ENCODE measurements around the gene TCF12. TPM values are rescaled to one million over a fixed set of nuclear protein-coding genes. Genes with fewer than 3 reads are reported as not detected.

Gene TCF12
- total RNA-seq, 1 donor from 2014 or later: 138 TPM

- H3K27me3 ChIP-seq: no peaks in the 10 kb centered on the region
- intact Hi-C loops (cut with DNase I): loop anchor here (5.0 kb wide), 1 partner anchor 1998 kb away; the partner anchor contains the start of gene SLTM
- H3K4me3 ChIP-seq: no peak overlapping the region
- H3K27ac ChIP-seq: no peak overlapping the region
- peaks cover 0 to 8% of the 10 kb centered on the region in 2 donors for H3K36me3 ChIP-seq
- TF ChIP-seq POLR2AphosphoS5 (IDR thresholded peaks at IDR 0.05; ENCODE audit: insufficient read depth in 1 of 2, low read depth in 1 of 2) (no peak), POLR2A (IDR thresholded peaks at IDR 0.05) (no peak)
- TF ChIP-seq, protein P1, sequence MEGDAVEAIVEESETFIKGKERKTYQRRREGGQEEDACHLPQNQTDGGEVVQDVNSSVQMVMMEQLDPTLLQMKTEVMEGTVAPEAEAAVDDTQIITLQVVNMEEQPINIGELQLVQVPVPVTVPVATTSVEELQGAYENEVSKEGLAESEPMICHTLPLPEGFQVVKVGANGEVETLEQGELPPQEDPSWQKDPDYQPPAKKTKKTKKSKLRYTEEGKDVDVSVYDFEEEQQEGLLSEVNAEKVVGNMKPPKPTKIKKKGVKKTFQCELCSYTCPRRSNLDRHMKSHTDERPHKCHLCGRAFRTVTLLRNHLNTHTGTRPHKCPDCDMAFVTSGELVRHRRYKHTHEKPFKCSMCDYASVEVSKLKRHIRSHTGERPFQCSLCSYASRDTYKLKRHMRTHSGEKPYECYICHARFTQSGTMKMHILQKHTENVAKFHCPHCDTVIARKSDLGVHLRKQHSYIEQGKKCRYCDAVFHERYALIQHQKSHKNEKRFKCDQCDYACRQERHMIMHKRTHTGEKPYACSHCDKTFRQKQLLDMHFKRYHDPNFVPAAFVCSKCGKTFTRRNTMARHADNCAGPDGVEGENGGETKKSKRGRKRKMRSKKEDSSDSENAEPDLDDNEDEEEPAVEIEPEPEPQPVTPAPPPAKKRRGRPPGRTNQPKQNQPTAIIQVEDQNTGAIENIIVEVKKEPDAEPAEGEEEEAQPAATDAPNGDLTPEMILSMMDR (IDR thresholded peaks at IDR 0.05): no peak
- H3K9me3 ChIP-seq: no peaks in the 10 kb centered on the region
- DNase-seq (ENCODE audit: extremely low spot score in 2 of 2): no peak
- H3K4me1 ChIP-seq: peaks cover 52% of the 10 kb centered on the region
Measured at GRCh38 chr15:56933811-56934210, 15.4 kb downstream of the TCF12 start.

DNA sequence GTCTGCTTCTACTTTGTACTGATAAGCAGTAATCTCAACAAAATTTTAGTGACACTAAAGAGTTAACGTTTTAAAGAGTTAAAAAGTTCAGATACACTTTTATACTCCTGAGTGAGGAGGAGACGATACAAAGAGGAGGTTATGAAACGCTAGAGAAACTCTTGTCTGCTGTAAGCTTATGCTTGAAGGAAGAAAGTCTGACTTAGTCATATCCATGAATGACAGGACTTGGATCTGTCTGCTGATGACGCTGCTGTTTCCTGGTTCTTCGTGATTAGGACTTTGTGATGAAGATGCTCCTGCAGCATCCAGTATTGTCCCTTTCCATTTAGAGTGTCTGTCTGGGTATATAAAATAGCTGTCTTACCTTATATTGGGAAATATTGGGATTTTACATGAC is 15.8 kb downstream of the TCF12 start:
- intact Hi-C loops (cut with DNase I): loop anchor here (5.0 kb wide), 1 partner anchor 1998 kb away; the partner anchor contains the start of gene SLTM
- TF ChIP-seq, protein P1 (IDR thresholded peaks at IDR 0.05): no peak
- TF ChIP-seq POLR2AphosphoS5 (IDR thresholded peaks at IDR 0.05; ENCODE audit: insufficient read depth in 1 of 2, low read depth in 1 of 2): peak in 1 of 2 donors; percentile 43
- H3K4me1 ChIP-seq: peaks cover 50% of the 10 kb centered on the region

DNA sequence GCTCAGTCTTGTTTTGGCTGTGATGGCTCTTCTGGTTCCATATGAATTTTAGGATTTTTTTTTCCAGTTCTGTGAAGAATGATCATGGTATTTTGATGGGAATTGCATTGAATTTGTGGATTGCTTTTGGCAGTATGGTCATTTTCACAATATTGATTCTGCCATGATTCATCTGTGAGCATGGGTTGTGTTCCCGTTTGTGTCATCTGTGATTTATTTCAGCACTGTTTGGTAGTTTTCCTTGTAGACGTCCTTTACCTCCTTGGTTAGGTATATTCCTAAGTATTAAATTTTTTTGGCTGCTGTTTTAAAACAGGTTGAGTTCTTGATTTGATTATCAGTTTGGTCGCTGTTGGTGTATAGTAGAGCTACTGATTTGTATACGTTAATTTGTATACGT is 18.5 kb downstream of the TCF12 start:
- H3K4me1 ChIP-seq: peaks cover 40% of the 10 kb centered on the region

More for the DNA sequence above, 15.8 kb downstream of the TCF12 start:
- no peak for DNase-seq (ENCODE audit: extremely low spot score in 2 of 2)
- Histone ChIP-seq H3K27ac (no peak overlapping the region), H3K9me3 (no peaks in the 10 kb centered on the region), H3K36me3 (peaks cover 0 to 8% of the 10 kb centered on the region in 2 donors), H3K27me3 (no peaks in the 10 kb centered on the region), H3K4me3 (no peak overlapping the region)

GRCh38 chr15:56939257-56939656 is 20.8 kb downstream of the TCF12 start:
- H3K4me3 ChIP-seq: no peak overlapping the region
- no peak overlapping the region for H3K27ac ChIP-seq
- no peaks in the 10 kb centered on the region for H3K9me3 ChIP-seq
- intact Hi-C loops (cut with DNase I): no loop called here
- peaks cover 0 to 8% of the 10 kb centered on the region in 2 donors for H3K36me3 ChIP-seq
- TF ChIP-seq POLR2A (IDR thresholded peaks at IDR 0.05): no peak
- H3K27me3 ChIP-seq: no peaks in the 10 kb centered on the region
- peaks cover 19% of the 10 kb centered on the region for H3K4me1 ChIP-seq
- DNase-seq (ENCODE audit: extremely low spot score in 2 of 2): no peak

More for the DNA sequence above, 18.5 kb downstream of the TCF12 start:
- DNase-seq (ENCODE audit: extremely low spot score in 2 of 2): no peak
- Histone ChIP-seq H3K27ac (no peak overlapping the region), H3K36me3 (peaks cover 0 to 8% of the 10 kb centered on the region in 2 donors), H3K4me3 (no peak overlapping the region), H3K27me3 (no peaks in the 10 kb centered on the region), H3K9me3 (no peaks in the 10 kb centered on the region)
- TF ChIP-seq, protein P1 (IDR thresholded peaks at IDR 0.05): no peak
- TF ChIP-seq POLR2A (IDR thresholded peaks at IDR 0.05) (no peak), POLR2AphosphoS5 (IDR thresholded peaks at IDR 0.05; ENCODE audit: insufficient read depth in 1 of 2, low read depth in 1 of 2) (no peak)
- intact Hi-C loops (cut with DNase I): no loop called here

- no peaks in the 10 kb centered on the region for H3K27me3 ChIP-seq
- DNase-seq (ENCODE audit: extremely low spot score in 2 of 2): no peak
- H3K4me3 ChIP-seq: no peak overlapping the region
- H3K9me3 ChIP-seq: no peaks in the 10 kb centered on the region
- intact Hi-C loops (cut with DNase I): no loop called here
- H3K36me3 ChIP-seq: peaks cover 0 to 7% of the 10 kb centered on the region in 2 donors
- no peak overlapping the region for H3K27ac ChIP-seq
- H3K4me1 ChIP-seq: peaks cover 19% of the 10 kb centered on the region
- TF ChIP-seq, protein P1 (IDR thresholded peaks at IDR 0.05): no peak
- TF ChIP-seq POLR2AphosphoS5 (IDR thresholded peaks at IDR 0.05; ENCODE audit: insufficient read depth in 1 of 2, low read depth in 1 of 2) (no peak), POLR2A (IDR thresholded peaks at IDR 0.05) (no peak)
Measured at GRCh38 chr15:56940388-56940787, 21.9 kb downstream of the TCF12 start.
